Activated T-cell treated with anti-CD3 and anti-CD28 coated beads, Interleukin-2, amount 50 U/mL, for 4 hours (primary cell): ENCODE data around the gene RER1. TPM values are rescaled to one million over a fixed set of nuclear protein-coding genes. Genes with fewer than 3 reads are reported as not detected.
A peak's percentile ranks its signal among the peaks of the same experiment; 100 is the strongest.

Source experiments
- ATAC-seq, 2 donors: fragments of 200-7000 bp; cut with Tn5 transposase; one replicate each; pipeline ENCODE4 v1.10.0; 2021
- DNase-seq: peaks from one replicate; pipeline ENCODE4 v3.0.0-alpha.2; 2020
- H3K27me3 Mint-ChIP-seq: one replicate; pipeline ENCODE4 v1.8.0; 2021; ENCODE audit warnings: low read depth, mixed read lengths
- H3K36me3 Mint-ChIP-seq: one replicate; pipeline ENCODE4 v1.8.0; 2022; ENCODE audit warnings: mixed read lengths; ENCODE audit not compliant: insufficient read depth
- H3K4me1 Mint-ChIP-seq: one replicate; pipeline ENCODE4 v1.8.0; 2021; ENCODE audit warnings: low read depth, mixed read lengths
- H3K4me3 Mint-ChIP-seq: one replicate; pipeline ENCODE4 v1.8.0; 2021; ENCODE audit warnings: mild to moderate bottlenecking, moderate library complexity, mixed read lengths
- H3K9me3 Mint-ChIP-seq: one replicate; pipeline ENCODE4 v1.8.0; 2021; ENCODE audit warnings: mixed read lengths
- total RNA-seq, 3 donors: library from RNA; stranded (reverse); gene quantifications; one replicate each; pipeline ENCODE4 v1.2.1, GENCODE V29; 2021

The RER1 gene
- 100 to 1,000 TPM; 153 to 170 (median 170) TPM for total RNA-seq

- ATAC-seq (peak; percentile 97 to 98), DNase-seq (peak; percentile 98)
- Mint-ChIP-seq H3K27me3 (no peaks in the 10 kb centered on the region), H3K4me3 (peak within 1 kb of the TSS; percentile 90), H3K36me3 (peaks cover 13% of the 10 kb centered on the region), H3K4me1 (peaks cover 30% of the 10 kb centered on the region), H3K9me3 (no peaks in the 10 kb centered on the region)
Measured at GRCh38 chr1:2391041-2391930, at the start of gene RER1, which contains the start of gene MORN1. Gene RER1 (plus strand): TSS chr1:2391841. CDS start chr1:2395791, 3,950 bp downstream. Gene MORN1 (minus strand): TSS chr1:2391554. CDS start chr1:2391533, 21 bp downstream.

GRCh38 chr1:2342384-2343022 lies 49.1 kb upstream of the RER1 start:
- ATAC-seq: no peak
- H3K27me3 Mint-ChIP-seq: no peaks in the 10 kb centered on the region
- no peaks in the 10 kb centered on the region for H3K4me1 Mint-ChIP-seq
- no peak for DNase-seq
- no peaks in the 10 kb centered on the region for H3K9me3 Mint-ChIP-seq
- no peak overlapping the region for H3K4me3 Mint-ChIP-seq
- H3K36me3 Mint-ChIP-seq: no peaks in the 10 kb centered on the region

GRCh38 chr1:2343023-2343935 lies 48.4 kb upstream of the RER1 start:
- no peaks in the 10 kb centered on the region for H3K9me3 Mint-ChIP-seq
- no peaks in the 10 kb centered on the region for H3K4me1 Mint-ChIP-seq
- no peaks in the 10 kb centered on the region for H3K27me3 Mint-ChIP-seq
- no peak overlapping the region for H3K4me3 Mint-ChIP-seq
- H3K36me3 Mint-ChIP-seq: no peaks in the 10 kb centered on the region
- DNase-seq: no peak
- no peak for ATAC-seq

GRCh38 chr1:2344121-2344681 lies 47.4 kb upstream of the RER1 start:
- no peaks in the 10 kb centered on the region for H3K36me3 Mint-ChIP-seq
- no peaks in the 10 kb centered on the region for H3K9me3 Mint-ChIP-seq
- ATAC-seq (no peak), DNase-seq (no peak)
- H3K4me3 Mint-ChIP-seq: no peak overlapping the region
- no peaks in the 10 kb centered on the region for H3K4me1 Mint-ChIP-seq
- H3K27me3 Mint-ChIP-seq: no peaks in the 10 kb centered on the region

- no peaks in the 10 kb centered on the region for H3K36me3 Mint-ChIP-seq
- DNase-seq (no peak), ATAC-seq (no peak)
- no peak overlapping the region for H3K4me3 Mint-ChIP-seq
- no peaks in the 10 kb centered on the region for H3K9me3 Mint-ChIP-seq
- H3K4me1 Mint-ChIP-seq: no peaks in the 10 kb centered on the region
- no peaks in the 10 kb centered on the region for H3K27me3 Mint-ChIP-seq
Measured at GRCh38 chr1:2344744-2345296, 46.8 kb upstream of the RER1 start.

GRCh38 chr1:2345297-2346075 lies 46.2 kb upstream of the RER1 start:
- no peaks in the 10 kb centered on the region for H3K4me1 Mint-ChIP-seq
- no peak for ATAC-seq
- DNase-seq: no peak
- no peak overlapping the region for H3K4me3 Mint-ChIP-seq
- no peaks in the 10 kb centered on the region for H3K36me3 Mint-ChIP-seq
- H3K27me3 Mint-ChIP-seq: no peaks in the 10 kb centered on the region
- H3K9me3 Mint-ChIP-seq: no peaks in the 10 kb centered on the region

GRCh38 chr1:2346691-2347408 lies 44.8 kb upstream of the RER1 start:
- Mint-ChIP-seq H3K4me1 (no peaks in the 10 kb centered on the region), H3K4me3 (no peak overlapping the region), H3K27me3 (no peaks in the 10 kb centered on the region), H3K36me3 (no peaks in the 10 kb centered on the region), H3K9me3 (no peaks in the 10 kb centered on the region)
- DNase-seq (no peak), ATAC-seq (no peak)

- Mint-ChIP-seq H3K27me3 (no peaks in the 10 kb centered on the region), H3K36me3 (no peaks in the 10 kb centered on the region), H3K4me3 (no peak overlapping the region), H3K9me3 (no peaks in the 10 kb centered on the region), H3K4me1 (no peaks in the 10 kb centered on the region)
- ATAC-seq (no peak), DNase-seq (no peak)
Measured at GRCh38 chr1:2347409-2347785, 44.2 kb upstream of the RER1 start.

- no peak for DNase-seq
- no peak overlapping the region for H3K4me3 Mint-ChIP-seq
- no peaks in the 10 kb centered on the region for H3K36me3 Mint-ChIP-seq
Measured at GRCh38 chr1:2347896-2348295, 43.7 kb upstream of the RER1 start.

GRCh38 chr1:2348346-2349325 lies 43.0 kb upstream of the RER1 start:
- DNase-seq (no peak), ATAC-seq (no peak)
- Mint-ChIP-seq H3K4me1 (no peaks in the 10 kb centered on the region), H3K9me3 (no peaks in the 10 kb centered on the region), H3K36me3 (no peaks in the 10 kb centered on the region), H3K27me3 (no peaks in the 10 kb centered on the region), H3K4me3 (no peak overlapping the region)

More at GRCh38 chr1:2347896-2348295, 43.7 kb upstream of the RER1 start:
- no peaks in the 10 kb centered on the region for H3K9me3 Mint-ChIP-seq
- no peaks in the 10 kb centered on the region for H3K4me1 Mint-ChIP-seq
- no peaks in the 10 kb centered on the region for H3K27me3 Mint-ChIP-seq
- no peak for ATAC-seq

GRCh38 chr1:2349806-2350205 lies 41.8 kb upstream of the RER1 start:
- no peak overlapping the region for H3K4me3 Mint-ChIP-seq
- no peak for DNase-seq
- H3K27me3 Mint-ChIP-seq: no peaks in the 10 kb centered on the region
- no peaks in the 10 kb centered on the region for H3K9me3 Mint-ChIP-seq
- no peak for ATAC-seq
- no peaks in the 10 kb centered on the region for H3K36me3 Mint-ChIP-seq
- no peaks in the 10 kb centered on the region for H3K4me1 Mint-ChIP-seq

GRCh38 chr1:2350501-2350900 lies 41.1 kb upstream of the RER1 start:
- no peaks in the 10 kb centered on the region for H3K9me3 Mint-ChIP-seq
- no peaks in the 10 kb centered on the region for H3K27me3 Mint-ChIP-seq
- ATAC-seq (no peak), DNase-seq (no peak)
- H3K4me3 Mint-ChIP-seq: no peak overlapping the region
- no peaks in the 10 kb centered on the region for H3K36me3 Mint-ChIP-seq
- no peaks in the 10 kb centered on the region for H3K4me1 Mint-ChIP-seq
